NB4 (cell line): ENCODE measurements around the gene BRD1.
"Not testable (repeated sequence)": the region's sequence is repeated elsewhere in the genome, so short reads cannot be mapped to it uniquely, and the experiment has no call there.

ENCODE experiments used
- DNase-seq: peaks from one replicate; pipeline ENCODE4 v3.0.0; 2010; ENCODE audit warnings: low read depth
- H3K4me3 ChIP-seq: one replicate; pipeline ENCODE4 v1.5.1; 2011; ENCODE audit warnings: mild to moderate bottlenecking, low read depth, low read length, moderate library complexity
- MYC ChIP-seq: IDR thresholded peaks from 2 replicates; pipeline ENCODE4 v1.6.1; 2011; ENCODE audit warnings: low read depth, low read length
- POLR2A ChIP-seq: IDR thresholded peaks from 2 replicates; pipeline ENCODE4 v1.6.1; 2011; ENCODE audit warnings: mild to moderate bottlenecking; ENCODE audit not compliant: insufficient read length; ENCODE audit errors: extremely low read depth
- TF ChIP-seq, protein P1 (sequence below): IDR thresholded peaks from one replicate; pipeline ENCODE4 v1.5.1; 2012; ENCODE audit warnings: low read depth, low read length
- TF ChIP-seq, protein P2 (sequence below): IDR thresholded peaks from 2 replicates; pipeline ENCODE4 v1.6.1; 2011; ENCODE audit warnings: low read depth, low read length

Gene BRD1

DNA sequence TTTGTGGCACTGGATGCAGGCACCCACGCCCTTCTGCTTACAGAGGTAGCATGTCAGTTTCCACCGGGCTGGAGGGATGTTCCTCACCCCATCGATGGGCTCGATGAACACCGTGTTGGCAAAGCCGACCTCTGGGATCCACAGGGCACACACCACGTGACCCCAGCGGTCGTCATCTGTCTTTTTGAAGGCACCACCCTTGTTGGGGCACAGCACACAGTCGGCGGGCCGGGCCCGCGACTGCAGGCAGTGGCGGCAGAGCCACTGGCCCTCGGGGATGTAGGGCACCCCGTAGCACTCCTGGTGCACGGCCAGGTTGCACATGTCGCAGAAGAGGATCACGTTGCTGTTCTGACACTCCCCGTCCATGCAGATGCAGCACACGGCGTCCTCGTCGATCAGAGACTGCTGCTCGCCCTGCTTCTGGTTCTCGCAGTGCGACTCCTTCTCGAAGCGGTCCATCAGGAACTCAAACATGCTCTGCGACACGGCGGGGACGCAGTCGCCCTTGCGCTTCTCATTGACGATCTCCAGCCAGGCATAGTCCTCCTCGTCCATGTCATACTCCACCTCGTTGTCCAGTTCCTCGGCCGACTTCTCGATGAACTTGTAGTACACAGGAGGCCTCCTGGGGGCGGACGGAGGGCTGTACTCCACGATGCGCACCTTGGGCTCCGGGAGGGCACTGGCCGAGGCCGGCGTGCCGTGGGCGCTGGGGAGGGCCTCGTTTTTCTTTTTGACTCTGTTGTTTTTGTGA lies 4.2 kb downstream of the BRD1 start:
- TF ChIP-seq MYC (no peak), POLR2A (no peak)
- TF ChIP-seq, protein P1, sequence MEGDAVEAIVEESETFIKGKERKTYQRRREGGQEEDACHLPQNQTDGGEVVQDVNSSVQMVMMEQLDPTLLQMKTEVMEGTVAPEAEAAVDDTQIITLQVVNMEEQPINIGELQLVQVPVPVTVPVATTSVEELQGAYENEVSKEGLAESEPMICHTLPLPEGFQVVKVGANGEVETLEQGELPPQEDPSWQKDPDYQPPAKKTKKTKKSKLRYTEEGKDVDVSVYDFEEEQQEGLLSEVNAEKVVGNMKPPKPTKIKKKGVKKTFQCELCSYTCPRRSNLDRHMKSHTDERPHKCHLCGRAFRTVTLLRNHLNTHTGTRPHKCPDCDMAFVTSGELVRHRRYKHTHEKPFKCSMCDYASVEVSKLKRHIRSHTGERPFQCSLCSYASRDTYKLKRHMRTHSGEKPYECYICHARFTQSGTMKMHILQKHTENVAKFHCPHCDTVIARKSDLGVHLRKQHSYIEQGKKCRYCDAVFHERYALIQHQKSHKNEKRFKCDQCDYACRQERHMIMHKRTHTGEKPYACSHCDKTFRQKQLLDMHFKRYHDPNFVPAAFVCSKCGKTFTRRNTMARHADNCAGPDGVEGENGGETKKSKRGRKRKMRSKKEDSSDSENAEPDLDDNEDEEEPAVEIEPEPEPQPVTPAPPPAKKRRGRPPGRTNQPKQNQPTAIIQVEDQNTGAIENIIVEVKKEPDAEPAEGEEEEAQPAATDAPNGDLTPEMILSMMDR = no peak
- TF ChIP-seq, protein P2, sequence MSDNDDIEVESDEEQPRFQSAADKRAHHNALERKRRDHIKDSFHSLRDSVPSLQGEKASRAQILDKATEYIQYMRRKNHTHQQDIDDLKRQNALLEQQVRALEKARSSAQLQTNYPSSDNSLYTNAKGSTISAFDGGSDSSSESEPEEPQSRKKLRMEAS = no peak
- no peak for DNase-seq
- H3K4me3 ChIP-seq = no peak overlapping the region

- not testable (repeated sequence) for DNase-seq, H3K4me3 ChIP-seq
These were observed 5.9 kb downstream of the BRD1 start for GRCh38 chr22:49821741-49822140.

DNA sequence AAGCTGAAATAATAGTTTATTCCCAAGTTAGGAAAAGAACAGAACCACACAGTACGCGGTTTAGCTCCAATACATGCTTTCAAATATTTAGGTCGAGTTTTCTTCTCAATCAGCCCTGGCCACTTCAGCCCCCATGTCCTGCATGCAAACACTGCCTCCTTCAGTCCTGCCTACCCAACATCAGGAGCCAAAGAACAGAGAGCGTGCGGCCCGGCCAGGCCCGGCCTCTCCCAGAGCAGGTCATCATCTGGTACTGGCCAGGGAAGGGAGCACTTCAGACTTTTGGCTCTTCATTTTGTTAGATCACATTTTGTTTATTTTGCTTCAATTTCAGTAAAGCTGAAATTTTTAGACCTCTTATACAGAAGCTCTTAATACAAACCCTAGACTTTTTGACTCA lies 6.7 kb downstream of the BRD1 start:
- TF ChIP-seq, protein P1 = no peak
- no peak for TF ChIP-seq POLR2A
- TF ChIP-seq MYC = no peak
- TF ChIP-seq, protein P2 = no peak
- H3K4me3 ChIP-seq = no peak overlapping the region
- no peak for DNase-seq

DNA sequence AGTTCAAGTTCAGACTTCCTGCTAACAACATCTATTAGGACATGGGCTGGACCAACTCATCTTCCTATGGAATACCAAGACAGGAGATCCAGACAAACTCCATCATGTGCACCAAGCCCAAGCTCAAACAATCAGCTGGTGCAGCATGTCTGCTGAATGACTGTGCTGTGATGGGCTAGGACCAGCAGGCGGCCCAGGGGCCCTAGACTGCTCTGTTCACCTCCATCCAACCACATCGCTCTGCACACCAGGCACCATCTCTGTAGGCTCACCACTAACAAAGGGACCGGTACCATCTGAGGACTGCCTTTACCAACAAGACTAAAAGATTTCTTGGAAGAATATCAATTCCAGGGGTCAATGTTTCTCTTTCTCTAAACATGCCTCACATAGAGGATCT lies 10.3 kb downstream of the BRD1 start:
- DNase-seq = no peak
- no peak overlapping the region for H3K4me3 ChIP-seq
- TF ChIP-seq, protein P1 = no peak
- TF ChIP-seq MYC (no peak), POLR2A (no peak)
- TF ChIP-seq, protein P2 = no peak

DNA sequence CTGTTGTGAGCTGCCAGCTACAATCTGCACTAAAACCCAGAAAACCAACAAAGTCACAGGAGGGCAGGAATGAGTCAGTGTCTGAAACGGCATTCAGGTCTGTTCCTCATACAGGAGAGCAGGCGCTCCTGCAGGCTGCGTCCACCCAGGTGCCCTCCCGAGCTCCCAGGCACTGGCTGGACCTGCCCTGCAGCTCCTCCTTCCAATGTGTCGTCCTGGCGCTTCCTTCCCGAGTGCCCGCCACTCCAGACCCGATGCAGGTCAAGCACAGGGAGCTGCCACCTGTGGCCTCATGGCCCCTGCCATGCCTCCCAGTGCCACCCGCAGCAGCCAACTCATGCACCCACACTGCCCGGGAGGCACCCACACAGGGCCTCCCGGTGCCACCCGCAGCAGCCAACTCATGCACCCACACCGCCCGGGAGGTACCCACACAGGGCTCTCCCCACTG lies 12.0 kb downstream of the BRD1 start:
- TF ChIP-seq MYC (no peak), POLR2A (no peak)
- TF ChIP-seq, protein P2 = no peak
- TF ChIP-seq, protein P1 = no peak
- DNase-seq = no peak
- no peak overlapping the region for H3K4me3 ChIP-seq

GRCh38 chr22:49814856-49815255 lies 12.8 kb downstream of the BRD1 start:
- TF ChIP-seq, protein P2 = no peak
- TF ChIP-seq POLR2A = no peak
- H3K4me3 ChIP-seq = no peak overlapping the region
- no peak for DNase-seq

GRCh38 chr22:49814164-49814686 lies 13.4 kb downstream of the BRD1 start:
- DNase-seq = no peak
- no peak overlapping the region for H3K4me3 ChIP-seq
- TF ChIP-seq MYC (no peak), POLR2A (no peak)
- TF ChIP-seq, protein P1 = no peak
- TF ChIP-seq, protein P2 = no peak
